ENCODE results near the gene CLASP1. TPM values are rescaled to one million over a fixed set of nuclear protein-coding genes. Genes with fewer than 3 reads are reported as not detected.

Gene CLASP1
- total RNA-seq, 4 donors from 2014 or later = 14.1 to 110 (median 55.9) TPM

- H3K4me1 ChIP-seq = no peaks in the 10 kb centered on the region
- DNase-seq = no peak
- H3K4me3 ChIP-seq = no peak overlapping the region
- H3K27ac ChIP-seq = no peak overlapping the region
- TF ChIP-seq CTCF (IDR thresholded peaks at IDR 0.05) (no peak), POLR2A (IDR thresholded peaks at IDR 0.05) (no peak)
- H3K9me3 ChIP-seq = no peaks in the 10 kb centered on the region
- H3K27me3 ChIP-seq = no peaks in the 10 kb centered on the region
- H3K36me3 ChIP-seq = no peaks in the 10 kb centered on the region
- intact Hi-C loops (cut with DNase I; ENCODE audit: low total_unique reads) = no loop called here
Measured at GRCh38 chr2:121429927-121430520, 219.2 kb downstream of the CLASP1 start.

GRCh38 chr2:121429119-121429903, 220.0 kb downstream of the CLASP1 start:
- TF ChIP-seq CTCF (IDR thresholded peaks at IDR 0.05) (no peak), POLR2A (IDR thresholded peaks at IDR 0.05) (no peak)
- no peak overlapping the region for H3K27ac ChIP-seq
- no peak for DNase-seq
- no peaks in the 10 kb centered on the region for H3K9me3 ChIP-seq
- H3K36me3 ChIP-seq = no peaks in the 10 kb centered on the region
- intact Hi-C loops (cut with DNase I; ENCODE audit: low total_unique reads) = no loop called here
- H3K4me1 ChIP-seq = no peaks in the 10 kb centered on the region
- no peak overlapping the region for H3K4me3 ChIP-seq
- H3K27me3 ChIP-seq = no peaks in the 10 kb centered on the region

GRCh38 chr2:121427187-121427689, 222.0 kb downstream of the CLASP1 start:
- Histone ChIP-seq H3K27me3 (no peaks in the 10 kb centered on the region), H3K9me3 (no peaks in the 10 kb centered on the region), H3K36me3 (no peaks in the 10 kb centered on the region), H3K4me3 (no peak overlapping the region), H3K4me1 (no peaks in the 10 kb centered on the region), H3K27ac (no peak overlapping the region)
- intact Hi-C loops (cut with DNase I; ENCODE audit: low total_unique reads) = no loop called here
- TF ChIP-seq POLR2A (IDR thresholded peaks at IDR 0.05) = no peak
- TF ChIP-seq CTCF (IDR thresholded peaks at IDR 0.05) = no peak
- no peak for DNase-seq

GRCh38 chr2:121420486-121420885, 228.8 kb downstream of the CLASP1 start:
- intact Hi-C loops (cut with DNase I; ENCODE audit: low total_unique reads) = no loop called here
- H3K9me3 ChIP-seq = no peaks in the 10 kb centered on the region
- no peaks in the 10 kb centered on the region for H3K4me1 ChIP-seq
- no peak for DNase-seq
- H3K27ac ChIP-seq = no peak overlapping the region
- TF ChIP-seq POLR2A (IDR thresholded peaks at IDR 0.05) (no peak), CTCF (IDR thresholded peaks at IDR 0.05) (no peak)
- no peak overlapping the region for H3K4me3 ChIP-seq
- H3K36me3 ChIP-seq = no peaks in the 10 kb centered on the region
- no peaks in the 10 kb centered on the region for H3K27me3 ChIP-seq

- DNase-seq = no peak
- TF ChIP-seq POLR2A (IDR thresholded peaks at IDR 0.05) (no peak), CTCF (IDR thresholded peaks at IDR 0.05) (no peak)
- intact Hi-C loops (cut with DNase I; ENCODE audit: low total_unique reads) = no loop called here
- Histone ChIP-seq H3K9me3 (no peaks in the 10 kb centered on the region), H3K27ac (no peak overlapping the region), H3K27me3 (no peaks in the 10 kb centered on the region), H3K36me3 (no peaks in the 10 kb centered on the region), H3K4me3 (no peak overlapping the region), H3K4me1 (no peaks in the 10 kb centered on the region)
Measured at GRCh38 chr2:121419081-121419699, 230.1 kb downstream of the CLASP1 start.
